ENCODE data around the gene DISP1. TPM values are rescaled to one million over a fixed set of nuclear protein-coding genes. Genes with fewer than 3 reads are reported as not detected.

DISP1 gene
- total RNA-seq, 1 experiment from 2014 or later, result 6.6 TPM

GRCh38 chr1:222772996-222773379 is 41.9 kb upstream of the DISP1 start:
- no TSS peak for BruUV-seq (replicated peaks)
- no peaks in the 10 kb centered on the region for H3K27me3 ChIP-seq (replicated peaks; ENCODE audit: control insufficient read depth, insufficient read depth, low read length)
- H3K27me3 Mint-ChIP-seq (ENCODE audit: insufficient read depth, unreplicated experiment), result peaks cover 2% of the 10 kb centered on the region
- no peaks in the 10 kb centered on the region for H3K4me1 ChIP-seq
- ChIA-PET POLR2A (no interaction called here), CTCF (no interaction called here)
- no peak overlapping the region for H3K4me3 ChIP-seq (ENCODE audit: low read depth, low read length)
- H3K27ac Mint-ChIP-seq (ENCODE audit: unreplicated experiment), result no peak overlapping the region
- TF ChIP-seq CTCF (IDR thresholded peaks at IDR 0.05; ENCODE audit: insufficient read depth in 1 of 2, low read depth in 1 of 2, low read length in 1 of 2, severe bottlenecking in 1 of 2, unreplicated experiment in 1 of 2), result no peak
- H3K9me3 ChIP-seq, result 0 out of 2 replicates have a peak, but pooled peaks cover 4% of the 10 kb centered on the region
- intact Hi-C loops (cut with micrococcal nuclease; ENCODE audit: unreplicated experiment), result no loop called here
- no peaks in the 10 kb centered on the region for H3K36me3 Mint-ChIP-seq (ENCODE audit: insufficient read depth, unreplicated experiment)
- peaks cover 6% of the 10 kb centered on the region for H3K9me3 Mint-ChIP-seq (ENCODE audit: unreplicated experiment)
- DNase-seq, result no peak
- no peaks in the 10 kb centered on the region for H3K36me3 ChIP-seq (ENCODE audit: control insufficient read depth, insufficient read depth, low read length)
- H3K4me3 Mint-ChIP-seq (ENCODE audit: unreplicated experiment), result no peak overlapping the region
- no peaks in the 10 kb centered on the region for H3K4me1 Mint-ChIP-seq (ENCODE audit: low read depth, unreplicated experiment)

GRCh38 chr1:222777463-222777862 is 37.4 kb upstream of the DISP1 start:
- no peaks in the 10 kb centered on the region for H3K36me3 Mint-ChIP-seq (ENCODE audit: insufficient read depth, unreplicated experiment)
- no peaks in the 10 kb centered on the region for H3K4me1 Mint-ChIP-seq (ENCODE audit: low read depth, unreplicated experiment)
- TF ChIP-seq CTCF (IDR thresholded peaks at IDR 0.05; ENCODE audit: insufficient read depth in 1 of 2, low read depth in 1 of 2, low read length in 1 of 2, severe bottlenecking in 1 of 2, unreplicated experiment in 1 of 2), result no peak
- intact Hi-C loops (cut with micrococcal nuclease; ENCODE audit: unreplicated experiment), result no loop called here
- Histone ChIP-seq H3K4me1 (no peaks in the 10 kb centered on the region), H3K4me3 (ENCODE audit: low read depth, low read length) (no peak overlapping the region), H3K36me3 (ENCODE audit: control insufficient read depth, insufficient read depth, low read length) (no peaks in the 10 kb centered on the region), H3K27me3 (replicated peaks; ENCODE audit: control insufficient read depth, insufficient read depth, low read length) (no peaks in the 10 kb centered on the region), H3K9me3 (no peaks in the 10 kb centered on the region)
- no peak overlapping the region for H3K4me3 Mint-ChIP-seq (ENCODE audit: unreplicated experiment)
- no peaks in the 10 kb centered on the region for H3K9me3 Mint-ChIP-seq (ENCODE audit: unreplicated experiment)
- H3K27me3 Mint-ChIP-seq (ENCODE audit: insufficient read depth, unreplicated experiment), result peaks cover 9% of the 10 kb centered on the region
- no peak overlapping the region for H3K27ac Mint-ChIP-seq (ENCODE audit: unreplicated experiment)
- no TSS peak for BruUV-seq (replicated peaks)
- ChIA-PET CTCF (no interaction called here), POLR2A (no interaction called here)
- DNase-seq, result no peak

GRCh38 chr1:222777977-222778376 is 36.9 kb upstream of the DISP1 start:
- H3K9me3 ChIP-seq, result no peaks in the 10 kb centered on the region
- no peaks in the 10 kb centered on the region for H3K9me3 Mint-ChIP-seq (ENCODE audit: unreplicated experiment)
- intact Hi-C loops (cut with micrococcal nuclease; ENCODE audit: unreplicated experiment), result no loop called here
- H3K4me1 Mint-ChIP-seq (ENCODE audit: low read depth, unreplicated experiment), result no peaks in the 10 kb centered on the region
- no peak overlapping the region for H3K4me3 ChIP-seq (ENCODE audit: low read depth, low read length)
- no peaks in the 10 kb centered on the region for H3K4me1 ChIP-seq
- DNase-seq, result no peak
- TF ChIP-seq CTCF (IDR thresholded peaks at IDR 0.05; ENCODE audit: insufficient read depth in 1 of 2, low read depth in 1 of 2, low read length in 1 of 2, severe bottlenecking in 1 of 2, unreplicated experiment in 1 of 2), result no peak
- no peaks in the 10 kb centered on the region for H3K27me3 ChIP-seq (replicated peaks; ENCODE audit: control insufficient read depth, insufficient read depth, low read length)
- no peak overlapping the region for H3K4me3 Mint-ChIP-seq (ENCODE audit: unreplicated experiment)
- BruUV-seq (replicated peaks), result no TSS peak
- H3K36me3 Mint-ChIP-seq (ENCODE audit: insufficient read depth, unreplicated experiment), result no peaks in the 10 kb centered on the region
- ChIA-PET POLR2A (no interaction called here), CTCF (no interaction called here)
- H3K27me3 Mint-ChIP-seq (ENCODE audit: insufficient read depth, unreplicated experiment), result peaks cover 9% of the 10 kb centered on the region
- H3K36me3 ChIP-seq (ENCODE audit: control insufficient read depth, insufficient read depth, low read length), result no peaks in the 10 kb centered on the region
- H3K27ac Mint-ChIP-seq (ENCODE audit: unreplicated experiment), result no peak overlapping the region

Data from Caco-2 (cell line).